K562 (cell line): ENCODE data around the gene RIT1. TPM values are rescaled to one million over a fixed set of nuclear protein-coding genes. Genes with fewer than 3 reads are reported as not detected.
A peak's percentile ranks its signal among the peaks of the same experiment; 100 is the strongest.

Experiments
- CBX1 ChIP-seq: sonication (generic); IDR thresholded peaks from 2 replicates; pipeline ENCODE4 v1.6.1; 2016; ENCODE audit warnings: antibody characterized with exemption, low read depth, mild to moderate bottlenecking
- KDM4B ChIP-seq, 2 experiments: fragments of 450-650 bp in 1 of 2; sonication (generic) in 1 of 2; IDR thresholded peaks; 2 replicates each; pipeline ENCODE4 v1.6.1; 2016 to 2017; ENCODE audit warnings: borderline replicate concordance in 2 of 2, antibody characterized with exemption in 1 of 2, low read depth in 1 of 2, mild to moderate bottlenecking in 1 of 2
- MCM3 ChIP-seq: fragments of 450-650 bp; IDR thresholded peaks from 2 replicates; pipeline ENCODE4 v1.6.1; 2016
- NELFE ChIP-seq: IDR thresholded peaks from 2 replicates; pipeline ENCODE4 v1.6.1; 2011; ENCODE audit warnings: mild to moderate bottlenecking; ENCODE audit not compliant: insufficient read depth, insufficient read length
- PCBP1 ChIP-seq: fragments of 200-400 bp; formaldehyde crosslinking; IDR thresholded peaks from 2 replicates; pipeline ENCODE4 v1.6.1; 2018; ENCODE audit warnings: mild to moderate bottlenecking, low read depth, low read length; ENCODE audit not compliant: poor library complexity, severe bottlenecking
- RHOXF2B ChIP-seq: fragments of 250-450 bp; sonication (Bioruptor Pico); conservative IDR thresholded peaks from 2 replicates; pipeline ENCODE4 v1.5.1; 2021
- SIX5 ChIP-seq, 2 experiments: IDR thresholded peaks; 2 replicates each; pipeline ENCODE4 v1.6.1; 2011; ENCODE audit warnings: low read length in 2 of 2, borderline replicate concordance in 1 of 2, low read depth in 1 of 2, mild to moderate bottlenecking in 1 of 2, moderate library complexity in 1 of 2; ENCODE audit not compliant: insufficient read depth in 1 of 2
- SREBF1 ChIP-seq: fragments of 150-350 bp; IDR thresholded peaks from 2 replicates; pipeline ENCODE4 v1.6.1; 2014; ENCODE audit warnings: antibody characterized with exemption, low read depth, low read length, borderline replicate concordance
- SUPT5H ChIP-seq: fragments of 450-650 bp; IDR thresholded peaks from 2 replicates; pipeline ENCODE4 v1.6.1; 2016
- TGIF2 ChIP-seq: sonication (generic); formaldehyde crosslinking; IDR thresholded peaks from 2 replicates; pipeline ENCODE4 v1.8.1; 2022; ENCODE audit warnings: mild to moderate bottlenecking, missing genetic modification reagents, moderate library complexity
- WHSC1 ChIP-seq: IDR thresholded peaks from one replicate; pipeline ENCODE4 v1.6.1; 2012; ENCODE audit warnings: low read length, control low read depth, inconsistent platforms
- ZFPM2 ChIP-seq: fragments of 250-450 bp; sonication (Bioruptor Pico); IDR thresholded peaks from 2 replicates; pipeline ENCODE4 v1.5.1; 2022; ENCODE audit warnings: mild to moderate bottlenecking
- ZKSCAN3 ChIP-seq: fragments of 250-450 bp; sonication (Bioruptor Pico); IDR thresholded peaks from 2 replicates; pipeline ENCODE4 v1.4.0; 2020
- ZSCAN29 ChIP-seq: fragments of 450-650 bp; IDR thresholded peaks from 2 replicates; pipeline ENCODE4 v1.6.1; 2017
- polyA plus RNA-seq, 8 experiments: library from polyadenylated mRNA; depleted of rRNA in 4 of 8; stranded (reverse) in 5 of 8; unstranded in 3 of 8; fragments of >200 nt; fragmentation: Nextera tagmentation in 2 of 8; fragmentation: Illumina TruSeq in 1 of 8; extraction: Ambion mirVana in 2 of 8; extraction: Trizol in 1 of 8; gene quantifications; 2 replicates each; pipeline versions ENCODE4 v1.2.1 to v1.2.3, GENCODE V29; 2011 to 2014; ENCODE audit warnings: inconsistent platforms in 1 of 8, missing spikeins in 1 of 8
- total RNA-seq, 7 experiments: library from RNA; depleted of rRNA in 6 of 7; stranded (reverse); fragments of >200 nt in 6 of 7; fragmentation: Illumina TruSeq in 2 of 7; extraction: Trizol in 2 of 7; gene quantifications; 2 replicates each; pipeline versions ENCODE4 v1.2.1 to v1.2.3, GENCODE V29; 2011 to 2021; ENCODE audit warnings: low replicate concordance in 1 of 7
- TF ChIP-seq, protein P1 (sequence below), 2 experiments: IDR thresholded peaks; 2 replicates each; pipeline ENCODE4 v1.6.1; 2011; ENCODE audit warnings: borderline replicate concordance in 1 of 2, control low read depth in 1 of 2, low read depth in 1 of 2, low read length in 1 of 2, mild to moderate bottlenecking in 1 of 2, mixed read lengths in 1 of 2, moderate library complexity in 1 of 2; ENCODE audit not compliant: insufficient read depth in 1 of 2, insufficient read length in 1 of 2, poor library complexity in 1 of 2, severe bottlenecking in 1 of 2; ENCODE audit errors: extremely low read depth in 1 of 2
- TF ChIP-seq, protein P2 (sequence below): fragments of 450-650 bp; formaldehyde crosslinking; IDR thresholded peaks from 2 replicates; pipeline ENCODE4 v1.4.0; 2022; ENCODE audit warnings: missing genetic modification characterization
- TF ChIP-seq, protein P3 (sequence below): fragments of 450-650 bp; IDR thresholded peaks from 2 replicates; pipeline ENCODE4 v1.6.1; 2016; ENCODE audit warnings: low read depth, mild to moderate bottlenecking, moderate library complexity

RIT1 gene
- total and polyA plus RNA-seq, 9 of the 15 experiments (the other 6 are each of a cell fraction or from before 2014, with no cell fraction given): 13.5 to 57.6 (median 22.9) TPM

DNA sequence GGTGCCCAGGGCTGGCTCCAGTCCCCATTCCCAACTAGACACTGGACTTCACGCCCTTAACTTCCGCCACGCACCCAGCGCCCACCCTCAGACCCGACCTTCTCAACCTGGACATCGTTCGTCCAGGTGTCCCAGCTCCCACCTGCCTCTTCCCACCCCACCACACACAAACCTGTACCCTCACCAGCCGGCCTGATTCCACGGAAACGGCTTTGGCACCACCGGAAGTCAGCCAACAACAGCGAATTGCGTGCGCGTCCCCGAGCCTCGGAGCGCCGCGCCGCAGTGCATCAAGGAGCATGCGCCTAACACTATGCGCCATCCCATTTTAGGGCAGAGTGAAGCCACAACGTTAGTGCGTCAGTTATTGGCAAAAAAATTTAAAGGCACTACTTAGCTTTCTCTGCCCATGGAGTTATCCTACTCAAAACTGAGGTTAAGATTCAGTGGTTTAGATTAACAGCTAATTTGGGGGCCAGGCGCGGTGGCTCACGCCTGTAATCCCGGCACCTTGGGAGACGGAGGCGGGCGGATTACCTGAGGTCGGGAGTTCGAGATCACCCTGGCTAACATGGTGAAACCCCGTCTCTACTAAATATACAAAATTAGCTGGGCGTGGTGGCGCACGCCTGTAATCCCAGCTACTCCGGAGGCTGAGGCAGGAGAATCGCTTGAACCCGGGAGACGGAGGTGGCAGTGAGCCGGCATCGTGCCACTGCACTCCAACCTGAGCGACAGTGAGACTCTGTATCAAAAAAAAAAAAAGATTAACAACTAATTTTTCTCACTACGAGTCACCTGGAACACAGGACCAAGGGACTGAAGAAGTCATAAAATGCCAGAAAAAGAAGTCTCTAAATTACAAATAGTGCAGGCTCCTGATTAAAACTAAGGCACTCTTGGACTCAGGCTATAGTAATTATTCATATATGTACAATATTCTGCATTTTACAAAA, 53.9 kb downstream of the RIT1 start, which contains the start of gene GON4L (continued):
- TF ChIP-seq, protein P1, sequence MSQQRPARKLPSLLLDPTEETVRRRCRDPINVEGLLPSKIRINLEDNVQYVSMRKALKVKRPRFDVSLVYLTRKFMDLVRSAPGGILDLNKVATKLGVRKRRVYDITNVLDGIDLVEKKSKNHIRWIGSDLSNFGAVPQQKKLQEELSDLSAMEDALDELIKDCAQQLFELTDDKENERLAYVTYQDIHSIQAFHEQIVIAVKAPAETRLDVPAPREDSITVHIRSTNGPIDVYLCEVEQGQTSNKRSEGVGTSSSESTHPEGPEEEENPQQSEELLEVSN (IDR thresholded peaks at IDR 0.05; ENCODE audit: borderline replicate concordance in 1 of 2, extremely low read depth in 1 of 2, insufficient read depth in 1 of 2, insufficient read length in 1 of 2, low read depth in 1 of 2, low read length in 1 of 2, poor library complexity in 1 of 2, severe bottlenecking in 1 of 2): peak; percentile 53 to 78
- TF ChIP-seq, protein P2, sequence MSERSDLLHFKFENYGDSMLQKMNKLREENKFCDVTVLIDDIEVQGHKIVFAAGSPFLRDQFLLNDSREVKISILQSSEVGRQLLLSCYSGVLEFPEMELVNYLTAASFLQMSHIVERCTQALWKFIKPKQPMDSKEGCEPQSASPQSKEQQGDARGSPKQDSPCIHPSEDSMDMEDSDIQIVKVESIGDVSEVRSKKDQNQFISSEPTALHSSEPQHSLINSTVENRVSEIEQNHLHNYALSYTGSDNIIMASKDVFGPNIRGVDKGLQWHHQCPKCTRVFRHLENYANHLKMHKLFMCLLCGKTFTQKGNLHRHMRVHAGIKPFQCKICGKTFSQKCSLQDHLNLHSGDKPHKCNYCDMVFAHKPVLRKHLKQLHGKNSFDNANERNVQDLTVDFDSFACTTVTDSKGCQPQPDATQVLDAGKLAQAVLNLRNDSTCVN (CRISPR knock-in tag): peak; percentile 78; the same call in 1 of the 2 replicates
- TF ChIP-seq KDM4B (IDR thresholded peaks at IDR 0.05; ENCODE audit: borderline replicate concordance in 2 of 2, low read depth in 1 of 2) (no peak), ZSCAN29 (no peak), NELFE (no peak), SIX5 (IDR thresholded peaks at IDR 0.05; ENCODE audit: borderline replicate concordance in 1 of 2, insufficient read depth in 1 of 2, low read depth in 1 of 2, low read length in 2 of 2) (peak in 1 of 2 experiments; percentile 42; a peak in 3 of 4 replicates), ZKSCAN3 (no peak), SUPT5H (peak; percentile 98), WHSC1 (no peak), SREBF1 (no peak), MCM3 (no peak), ZFPM2 (CRISPR knock-in tag) (no peak), PCBP1 (no peak), RHOXF2B (CRISPR knock-in tag) (no peak), CBX1 (no peak), TGIF2 (CRISPR knock-in tag) (no peak)
- TF ChIP-seq, protein P3, sequence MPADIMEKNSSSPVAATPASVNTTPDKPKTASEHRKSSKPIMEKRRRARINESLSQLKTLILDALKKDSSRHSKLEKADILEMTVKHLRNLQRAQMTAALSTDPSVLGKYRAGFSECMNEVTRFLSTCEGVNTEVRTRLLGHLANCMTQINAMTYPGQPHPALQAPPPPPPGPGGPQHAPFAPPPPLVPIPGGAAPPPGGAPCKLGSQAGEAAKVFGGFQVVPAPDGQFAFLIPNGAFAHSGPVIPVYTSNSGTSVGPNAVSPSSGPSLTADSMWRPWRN: no peak
